Endothelial cell of umbilical vein (primary cell): Measurements from ENCODE around the gene ANKRD35. TPM values are rescaled to one million over a fixed set of nuclear protein-coding genes. Genes with fewer than 3 reads are reported as not detected.

ENCODE experiments used
- BruUV-seq: library from RNA; stranded (reverse); fragments of 400-500 nt; replicated peaks from 2 replicates; lab custom pipeline; 2021; lab: Mats Ljungman, UMichigan
- CTCF ChIA-PET: fragments of 300-600, 350-600 bp; sonication (Branson Sonifier 250); formaldehyde crosslinking; loops from one replicate; lab custom pipeline; 2021; ENCODE audit warnings: antibody characterized with exemption, inconsistent platforms; lab: Charles Lee
- POLR2A ChIA-PET: fragments of 300-600, 350-600 bp; sonication (Branson Sonifier 250); formaldehyde crosslinking; loops from one replicate; lab custom pipeline; 2021; ENCODE audit warnings: antibody characterized with exemption, inconsistent platforms; lab: Charles Lee
- DNase-seq: peaks from one replicate; pipeline ENCODE4 v3.0.0-alpha.2; 2011; ENCODE audit warnings: low read depth, low spot score
- FAIRE-seq: peaks from 2 replicates; lab custom pipeline; 2011; peaks lifted over from hg19 to GRCh38; lab: Jason Lieb, UNC
- H2AFZ ChIP-seq: 2 replicates; pipeline ENCODE4 v1.6.0; 2012; ENCODE audit warnings: low read depth, low read length, control low read depth, inconsistent platforms
- H3K27ac ChIP-seq: 2 replicates; pipeline ENCODE4 v1.5.1; 2011; ENCODE audit warnings: low read depth, mild to moderate bottlenecking, control low read depth, low read length, moderate library complexity; ENCODE audit not compliant: insufficient read depth
- H3K27me3 ChIP-seq, 2 experiments: 2 replicates each; pipeline versions ENCODE4 v1.6.0 to v1.6.1; 2011; ENCODE audit warnings: low read length in 2 of 2, mixed read lengths in 1 of 2; ENCODE audit not compliant: control insufficient read depth in 2 of 2, insufficient read depth in 2 of 2
- H3K36me3 ChIP-seq, 2 experiments: 2 replicates in 1 of 2; 3 replicates in 1 of 2; pipeline ENCODE4 v1.5.1; 2011; ENCODE audit warnings: low read length in 2 of 2, mild to moderate bottlenecking in 1 of 2, moderate library complexity in 1 of 2; ENCODE audit not compliant: control insufficient read depth in 2 of 2, insufficient read depth in 2 of 2; ENCODE audit errors: extremely low read depth in 1 of 2
- H3K4me1 ChIP-seq: 3 replicates; pipeline ENCODE4 v1.5.1; 2011; ENCODE audit warnings: mild to moderate bottlenecking, low read length; ENCODE audit not compliant: control insufficient read depth, insufficient read depth; ENCODE audit errors: extremely low read depth
- H3K4me2 ChIP-seq: 2 replicates; pipeline ENCODE4 v1.6.1; 2011; ENCODE audit warnings: low read length, control low read depth, mixed read lengths; ENCODE audit not compliant: insufficient read depth
- H3K4me3 ChIP-seq, 3 experiments: fragments of 200-600 bp in 1 of 3; sonication (generic), shearing (Covaris generic) in 1 of 3; replicated peaks in 1 of 3; 2 replicates each; pipeline ENCODE4 v1.5.1; 2011 to 2016; ENCODE audit warnings: control low read depth in 3 of 3, low read length in 3 of 3, mild to moderate bottlenecking in 2 of 3, inconsistent platforms in 1 of 3, low read depth in 1 of 3, moderate library complexity in 1 of 3; ENCODE audit not compliant: insufficient read depth in 1 of 3
- H3K79me2 ChIP-seq: 2 replicates; pipeline ENCODE4 v1.6.0; 2012; ENCODE audit warnings: low read length, inconsistent platforms; ENCODE audit not compliant: control insufficient read depth, insufficient read depth
- H3K9ac ChIP-seq: replicated peaks from 2 replicates; pipeline ENCODE3; 2011; ENCODE audit warnings: low read length, control low read depth; ENCODE audit not compliant: insufficient read depth; ENCODE audit errors: extremely low read depth
- H3K9me1 ChIP-seq: replicated peaks from 3 replicates; pipeline ENCODE4 v1.6.0; 2011; ENCODE audit warnings: mild to moderate bottlenecking, low read length; ENCODE audit not compliant: control insufficient read depth, insufficient read depth; ENCODE audit errors: extremely low read depth
- H3K9me3 ChIP-seq: replicated peaks from 2 replicates; pipeline ENCODE4 v1.5.1; 2012; ENCODE audit warnings: low read length, inconsistent platforms; ENCODE audit not compliant: control insufficient read depth, insufficient read depth
- H4K20me1 ChIP-seq: replicated peaks from 2 replicates; pipeline ENCODE3; 2011; ENCODE audit warnings: mild to moderate bottlenecking, low read length; ENCODE audit not compliant: control insufficient read depth, insufficient read depth; ENCODE audit errors: extremely low read depth
- CTCF ChIP-seq, 2 donors: IDR thresholded peaks; 1 replicate in 1 of 2; 2 replicates in 1 of 2; pipeline ENCODE4 v1.5.1; 2011; ENCODE audit warnings: low read length in 2 of 2, mild to moderate bottlenecking in 2 of 2, moderate library complexity in 2 of 2, control low read depth in 1 of 2, inconsistent platforms in 1 of 2, low read depth in 1 of 2; ENCODE audit not compliant: insufficient read depth in 1 of 2; ENCODE audit errors: extremely low read depth in 1 of 2
- EZH2 ChIP-seq: IDR thresholded peaks from 2 replicates; pipeline ENCODE4 v1.6.1; 2012; ENCODE audit warnings: borderline replicate concordance, low read depth, mild to moderate bottlenecking, moderate library complexity, low read length, inconsistent platforms; ENCODE audit not compliant: severe bottlenecking
- FOS ChIP-seq: IDR thresholded peaks from 2 replicates; pipeline ENCODE4 v1.6.1; 2011; ENCODE audit warnings: mild to moderate bottlenecking, low read length, moderate library complexity, borderline replicate concordance; ENCODE audit not compliant: insufficient read depth
- GATA2 ChIP-seq: IDR thresholded peaks from 2 replicates; pipeline ENCODE4 v1.7.0; 2011; ENCODE audit warnings: low read depth, mild to moderate bottlenecking, moderate library complexity, mixed read lengths, low read length; ENCODE audit not compliant: insufficient read length, insufficient read depth
- JUN ChIP-seq: IDR thresholded peaks from 2 replicates; pipeline ENCODE4 v1.6.1; 2011; ENCODE audit warnings: borderline replicate concordance, low read depth; ENCODE audit not compliant: insufficient read length, insufficient read depth
- MAX ChIP-seq: IDR thresholded peaks from 2 replicates; pipeline ENCODE4 v1.6.1; 2011; ENCODE audit not compliant: insufficient read depth, insufficient read length
- MYC ChIP-seq: IDR thresholded peaks from one replicate; pipeline ENCODE4 v1.6.1; 2011; ENCODE audit warnings: mild to moderate bottlenecking, low read depth, low read length
- POLR2A ChIP-seq: IDR thresholded peaks from 2 replicates; pipeline ENCODE4 v1.6.1; 2012; ENCODE audit warnings: low read depth, mild to moderate bottlenecking, control low read depth, low read length
- POLR2AphosphoS5 ChIP-seq: IDR thresholded peaks from 2 replicates; pipeline ENCODE4 v1.6.1; 2012; ENCODE audit warnings: low read depth, mild to moderate bottlenecking, control low read depth, low read length, moderate library complexity; ENCODE audit not compliant: insufficient read depth
- dilution Hi-C: fragments of 300-500 bp; cut with MboI; formaldehyde crosslinking; loops from one replicate; pipeline ENCODE4 v1.15.0; 2019; ENCODE audit warnings: low sequenced_read_pairs; ENCODE audit not compliant: extremely low pct_ligation_motif_present
- intact Hi-C: fragments of 100-400 bp; cut with micrococcal nuclease; formaldehyde crosslinking; loops from one replicate; pipeline ENCODE4 v1.10.0; 2022
- polyA plus RNA-seq, 4 experiments: library from polyadenylated mRNA; depleted of rRNA in 3 of 4; stranded (reverse) in 3 of 4; unstranded in 1 of 4; fragments of >200 nt; gene quantifications; 2 replicates each; pipeline versions ENCODE4 v1.2.1 to v1.2.3, GENCODE V29; 2011 to 2012; ENCODE audit warnings: missing spikeins in 1 of 4
- total RNA-seq: library from RNA; stranded (reverse); gene quantifications from 2 replicates; pipeline ENCODE4 v1.2.3, GENCODE V29; 2021

Gene ANKRD35
- total and polyA plus RNA-seq, 2 donors (not counting 3 experiments of a cell fraction or from before 2014, with no cell fraction given) = 0.15 to 0.20 TPM

GRCh38 chr1:145845144-145845513 lies 40.5 kb downstream of the ANKRD35 start:
- DNase-seq (no peak), FAIRE-seq (peak; percentile 26)
- Histone ChIP-seq H3K9ac (peak overlapping the region; percentile 71), H3K9me3 (no peaks in the 10 kb centered on the region), H3K27ac (no peak overlapping the region), H3K4me2 (peak overlapping the region; percentile 79), H3K79me2 (no peaks in the 10 kb centered on the region), H3K4me1 (peaks cover 22% of the 10 kb centered on the region), H3K9me1 (no peaks in the 10 kb centered on the region), H3K27me3 (no peaks in the 10 kb centered on the region), H2AFZ (peak overlapping the region; percentile 69), H4K20me1 (no peaks in the 10 kb centered on the region), H3K36me3 (peaks cover 21 to 30% of the 10 kb centered on the region in 2 experiments), H3K4me3 (peak overlapping the region; percentile 37 to 59 (median 58))
- dilution Hi-C loops = no loop called here
- intact Hi-C loops = loop anchor here (2.0 kb wide), 2 partner anchors 14 to 48 kb away; partner anchors contain the start of gene PIAS3
- ChIA-PET POLR2A (interaction anchor here (0.6 to 3.0 kb wide), 2 partner anchors 14 to 205 kb away, joined by 3 to 13 read pairs; partner anchors contain the start of gene PIAS3), CTCF (interaction anchor here (0.7 to 9.1 kb wide), 38 partner anchors 9 to 187 kb away, joined by 3 to 154 read pairs (median 8); partner anchors contain the start of genes ANKRD34A, ANKRD35, HJV and ITGA10)
- no TSS peak for BruUV-seq
- TF ChIP-seq JUN = no peak
- no peak for TF ChIP-seq CTCF (IDR thresholded peaks at IDR 0.05; ENCODE audit: extremely low read depth in 1 of 2, insufficient read depth in 1 of 2, low read depth in 1 of 2, low read length in 2 of 2)
- no peak for TF ChIP-seq MYC
- TF ChIP-seq GATA2 = no peak
- no peak for TF ChIP-seq POLR2AphosphoS5
- TF ChIP-seq FOS = no peak
- no peak for TF ChIP-seq EZH2
- no peak for TF ChIP-seq POLR2A
- TF ChIP-seq MAX = no peak
